Stomach smooth muscle (tissue), 2 donors: Measurements from ENCODE around the gene MAP3K21.

Experiments used
- H3K27ac ChIP-seq: one replicate; pipeline ENCODE4 v1.7.0; 2013; ENCODE audit warnings: mild to moderate bottlenecking, low read length, inconsistent platforms
- H3K27me3 ChIP-seq, 2 donors: one replicate each; pipeline ENCODE4 v1.7.0; 2013; ENCODE audit warnings: low read length in 2 of 2; ENCODE audit not compliant: insufficient read depth in 2 of 2, control insufficient read depth in 1 of 2
- H3K36me3 ChIP-seq, 2 donors: one replicate each; pipeline ENCODE4 v1.7.0; 2013; ENCODE audit warnings: low read length in 2 of 2; ENCODE audit not compliant: control insufficient read depth in 2 of 2, insufficient read depth in 2 of 2
- H3K4me1 ChIP-seq: one replicate; pipeline ENCODE4 v1.7.0; 2013; ENCODE audit warnings: low read length; ENCODE audit not compliant: control insufficient read depth, insufficient read depth
- H3K4me3 ChIP-seq, 2 donors: one replicate each; pipeline ENCODE4 v1.7.0; 2013; ENCODE audit warnings: low read length in 2 of 2
- H3K9ac ChIP-seq, 2 donors: one replicate each; pipeline ENCODE4 v1.7.0; 2013; ENCODE audit warnings: low read length in 2 of 2, mild to moderate bottlenecking in 1 of 2
- H3K9me3 ChIP-seq, 2 donors: one replicate each; pipeline ENCODE4 v1.7.0; 2013; ENCODE audit warnings: low read length in 2 of 2; ENCODE audit not compliant: control insufficient read depth in 2 of 2
- donor health status: healthy.
- donor health status: Pancreatic carcinoma.

Gene MAP3K21

GRCh38 chr1:233412812-233413211 lies 85.3 kb downstream of the MAP3K21 start:
- Histone ChIP-seq H3K9ac (no peak overlapping the region), H3K27me3 (no peaks in the 10 kb centered on the region), H3K4me1 (no peaks in the 10 kb centered on the region), H3K4me3 (no peak overlapping the region), H3K27ac (no peak overlapping the region), H3K36me3 (no peaks in the 10 kb centered on the region), H3K9me3 (no peaks in the 10 kb centered on the region)

GRCh38 chr1:233421293-233421692 lies 93.8 kb downstream of the MAP3K21 start:
- Histone ChIP-seq H3K4me3 (no peak overlapping the region), H3K9me3 (no peaks in the 10 kb centered on the region)

GRCh38 chr1:233424779-233425178 lies 97.3 kb downstream of the MAP3K21 start:
- Histone ChIP-seq H3K9ac (no peak overlapping the region), H3K27me3 (no peaks in the 10 kb centered on the region), H3K27ac (no peak overlapping the region), H3K9me3 (no peaks in the 10 kb centered on the region), H3K36me3 (no peaks in the 10 kb centered on the region), H3K4me1 (no peaks in the 10 kb centered on the region), H3K4me3 (no peak overlapping the region)

More at GRCh38 chr1:233421293-233421692, 93.8 kb downstream of the MAP3K21 start:
- H3K9ac ChIP-seq, result no peak overlapping the region
- no peak overlapping the region for H3K27ac ChIP-seq
- H3K4me1 ChIP-seq, result no peaks in the 10 kb centered on the region
- no peaks in the 10 kb centered on the region for H3K27me3 ChIP-seq
- H3K36me3 ChIP-seq, result no peaks in the 10 kb centered on the region

- Histone ChIP-seq H3K4me3 (no peak overlapping the region), H3K9me3 (no peaks in the 10 kb centered on the region), H3K27me3 (no peaks in the 10 kb centered on the region), H3K27ac (no peak overlapping the region), H3K4me1 (no peaks in the 10 kb centered on the region), H3K36me3 (no peaks in the 10 kb centered on the region), H3K9ac (no peak overlapping the region)
These were observed 100.4 kb downstream of the MAP3K21 start for GRCh38 chr1:233427907-233428306.

- no peak overlapping the region for H3K27ac ChIP-seq
- H3K27me3 ChIP-seq, result no peaks in the 10 kb centered on the region
- no peaks in the 10 kb centered on the region for H3K9me3 ChIP-seq
- no peaks in the 10 kb centered on the region for H3K4me1 ChIP-seq
- H3K36me3 ChIP-seq, result no peaks in the 10 kb centered on the region
- H3K4me3 ChIP-seq, result no peak overlapping the region
- H3K9ac ChIP-seq, result no peak overlapping the region
These were observed 104.4 kb downstream of the MAP3K21 start for GRCh38 chr1:233431753-233432403.

GRCh38 chr1:233432916-233433315 lies 105.4 kb downstream of the MAP3K21 start:
- no peaks in the 10 kb centered on the region for H3K36me3 ChIP-seq
- no peaks in the 10 kb centered on the region for H3K4me1 ChIP-seq
- no peak overlapping the region for H3K4me3 ChIP-seq
- H3K27me3 ChIP-seq, result no peaks in the 10 kb centered on the region
- H3K9ac ChIP-seq, result no peak overlapping the region
- H3K27ac ChIP-seq, result no peak overlapping the region
- no peaks in the 10 kb centered on the region for H3K9me3 ChIP-seq

GRCh38 chr1:233433436-233434210 lies 106.1 kb downstream of the MAP3K21 start:
- H3K4me3 ChIP-seq, result no peak overlapping the region
- no peaks in the 10 kb centered on the region for H3K27me3 ChIP-seq
- no peak overlapping the region for H3K27ac ChIP-seq
- H3K9me3 ChIP-seq, result no peaks in the 10 kb centered on the region
- H3K9ac ChIP-seq, result no peak overlapping the region
- H3K36me3 ChIP-seq, result no peaks in the 10 kb centered on the region
- H3K4me1 ChIP-seq, result no peaks in the 10 kb centered on the region
